Caco-2 (cell line): ENCODE results near the gene PADI2. TPM values are rescaled to one million over a fixed set of nuclear protein-coding genes. Genes with fewer than 3 reads are reported as not detected.

Source experiments
- BruUV-seq: library from RNA; stranded (reverse); fragments of 400-500 nt; replicated peaks from 2 replicates; lab custom pipeline; 2021; lab: Mats Ljungman, UMichigan
- CTCF ChIA-PET: fragments of 300-600 bp; sonication (Branson Sonifier 250); formaldehyde crosslinking; loops from one replicate; lab custom pipeline; 2022; ENCODE audit warnings: antibody characterized with exemption; lab: Charles Lee
- POLR2A ChIA-PET: fragments of 300-600 bp; sonication (Branson Sonifier 250); formaldehyde crosslinking; loops from one replicate; lab custom pipeline; 2022; ENCODE audit warnings: antibody characterized with exemption; lab: Charles Lee
- DNase-seq, 2 experiments: peaks; one replicate each; pipeline versions ENCODE4 v3.0.0 to v3.0.0-alpha.2; 2020 to 2022
- H3K27me3 ChIP-seq: replicated peaks from 2 replicates; pipeline ENCODE4 v1.6.0; 2011; ENCODE audit warnings: low read length; ENCODE audit not compliant: control insufficient read depth, insufficient read depth
- H3K36me3 ChIP-seq: 2 replicates; pipeline ENCODE4 v1.5.1; 2011; ENCODE audit warnings: low read length; ENCODE audit not compliant: control insufficient read depth, insufficient read depth
- H3K4me1 ChIP-seq: fragments of 250-450 bp; sonication (Bioruptor Pico); 2 replicates; pipeline ENCODE4 v1.5.1; 2020; ENCODE audit warnings: mild to moderate bottlenecking
- H3K4me3 ChIP-seq: 2 replicates; pipeline ENCODE4 v1.5.1; 2011; ENCODE audit warnings: low read depth, mild to moderate bottlenecking, control low read depth, low read length
- H3K9me3 ChIP-seq: fragments of 250-450 bp; sonication (Bioruptor Pico); 2 replicates; pipeline ENCODE4 v1.5.1; 2020; ENCODE audit warnings: mild to moderate bottlenecking, moderate library complexity
- H3K27ac Mint-ChIP-seq: one replicate; pipeline ENCODE4 v1.8.0; 2022; ENCODE audit warnings: mixed read lengths; ENCODE audit not compliant: unreplicated experiment
- H3K27me3 Mint-ChIP-seq: one replicate; pipeline ENCODE4 v1.8.0; 2022; ENCODE audit warnings: mixed read lengths; ENCODE audit not compliant: insufficient read depth, unreplicated experiment
- H3K36me3 Mint-ChIP-seq: one replicate; pipeline ENCODE4 v1.8.0; 2022; ENCODE audit warnings: mild to moderate bottlenecking, mixed read lengths; ENCODE audit not compliant: insufficient read depth, unreplicated experiment
- H3K4me1 Mint-ChIP-seq: one replicate; pipeline ENCODE4 v1.8.0; 2022; ENCODE audit warnings: low read depth, mixed read lengths; ENCODE audit not compliant: unreplicated experiment
- H3K4me3 Mint-ChIP-seq: one replicate; pipeline ENCODE4 v1.8.0; 2022; ENCODE audit warnings: mild to moderate bottlenecking, moderate library complexity, mixed read lengths; ENCODE audit not compliant: unreplicated experiment
- H3K9me3 Mint-ChIP-seq: one replicate; pipeline ENCODE4 v1.8.0; 2022; ENCODE audit warnings: mixed read lengths; ENCODE audit not compliant: unreplicated experiment
- CTCF ChIP-seq, 2 experiments: fragments of 200-600 bp in 1 of 2; IDR thresholded peaks; 1 replicate in 1 of 2; 2 replicates in 1 of 2; pipeline versions ENCODE4 v1.5.1 to v1.8.0; 2011 to 2022; ENCODE audit warnings: antibody characterized with exemption in 1 of 2, control low read depth in 1 of 2, inconsistent platforms in 1 of 2, low read depth in 1 of 2, low read length in 1 of 2, mild to moderate bottlenecking in 1 of 2, moderate library complexity in 1 of 2; ENCODE audit not compliant: insufficient read depth in 1 of 2, severe bottlenecking in 1 of 2, unreplicated experiment in 1 of 2
- intact Hi-C: fragments of 100-400 bp; cut with micrococcal nuclease; formaldehyde crosslinking; loops from one replicate; pipeline ENCODE4 v1.10.0; 2022; ENCODE audit not compliant: unreplicated experiment
- total RNA-seq: library from RNA; stranded (reverse); gene quantifications from 2 replicates; pipeline ENCODE4 v1.2.3, GENCODE V29; 2022

PADI2 gene
- total RNA-seq, 1 experiment from 2014 or later: 0.73 TPM

- H3K4me1 Mint-ChIP-seq: no peaks in the 10 kb centered on the region
- H3K27me3 Mint-ChIP-seq: no peaks in the 10 kb centered on the region
- POLR2A ChIA-PET: no interaction called here
- Histone ChIP-seq H3K4me3 (no peak overlapping the region), H3K9me3 (no peaks in the 10 kb centered on the region), H3K4me1 (0 out of 2 replicates have a peak, but pooled peaks cover 4% of the 10 kb centered on the region), H3K36me3 (peaks cover 4% of the 10 kb centered on the region; the same call in 1 of the 2 replicates), H3K27me3 (no peaks in the 10 kb centered on the region)
- no peaks in the 10 kb centered on the region for H3K9me3 Mint-ChIP-seq
- TF ChIP-seq CTCF (IDR thresholded peaks at IDR 0.05; ENCODE audit: insufficient read depth in 1 of 2, low read depth in 1 of 2, low read length in 1 of 2, severe bottlenecking in 1 of 2, unreplicated experiment in 1 of 2): peak; percentile 41 to 55
- CTCF ChIA-PET: interaction anchor here (0.7 to 2.0 kb wide), 2 partner anchors 92 to 94 kb away, joined by 3 to 5 read pairs; no protein-coding TSS in a partner anchor
- no TSS peak for BruUV-seq
- no peak overlapping the region for H3K27ac Mint-ChIP-seq
- H3K4me3 Mint-ChIP-seq: no peak overlapping the region
- peaks cover 40% of the 10 kb centered on the region for H3K36me3 Mint-ChIP-seq
- intact Hi-C loops: loop anchor here (1.0 kb wide), 1 partner anchor 94 kb away; no protein-coding TSS in a partner anchor
- peak in 1 of 2 experiments; percentile 25 for DNase-seq
These were observed 73.5 kb downstream of the PADI2 start for GRCh38 chr1:17045634-17046333.

GRCh38 chr1:17045150-17045549, 74.1 kb downstream of the PADI2 start:
- BruUV-seq: no TSS peak
- TF ChIP-seq CTCF (IDR thresholded peaks at IDR 0.05; ENCODE audit: insufficient read depth in 1 of 2, low read depth in 1 of 2, low read length in 1 of 2, severe bottlenecking in 1 of 2, unreplicated experiment in 1 of 2): no peak
- Histone ChIP-seq H3K9me3 (no peaks in the 10 kb centered on the region), H3K4me3 (no peak overlapping the region), H3K27me3 (no peaks in the 10 kb centered on the region), H3K4me1 (0 out of 2 replicates have a peak, but pooled peaks cover 4% of the 10 kb centered on the region), H3K36me3 (peaks cover 4% of the 10 kb centered on the region; the same call in 1 of the 2 replicates)
- POLR2A ChIA-PET: no interaction called here
- peaks cover 40% of the 10 kb centered on the region for H3K36me3 Mint-ChIP-seq
- no peak overlapping the region for H3K27ac Mint-ChIP-seq
- H3K9me3 Mint-ChIP-seq: no peaks in the 10 kb centered on the region
- intact Hi-C loops: no loop called here
- no peaks in the 10 kb centered on the region for H3K4me1 Mint-ChIP-seq
- CTCF ChIA-PET: no interaction called here
- no peak overlapping the region for H3K4me3 Mint-ChIP-seq
- no peaks in the 10 kb centered on the region for H3K27me3 Mint-ChIP-seq
- no peak for DNase-seq

DNA sequence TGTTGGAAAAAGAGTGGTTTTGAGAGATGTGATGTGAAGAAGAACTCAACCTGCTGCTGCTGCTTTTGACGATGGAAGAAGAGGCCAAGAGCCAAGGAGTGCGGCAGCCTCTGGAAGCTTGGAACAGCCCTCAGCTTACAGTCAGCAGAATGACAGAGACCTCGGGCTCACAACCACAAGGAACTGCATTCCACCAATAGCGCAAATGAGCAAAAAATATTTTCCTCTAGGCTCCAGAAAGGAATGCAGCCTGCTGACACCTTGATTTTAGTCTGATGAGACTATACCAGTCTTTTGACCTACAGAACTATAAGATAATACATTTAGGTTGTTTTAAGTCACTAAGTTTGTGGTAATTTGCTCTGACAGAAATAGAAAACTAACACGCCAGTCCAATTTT, 75.6 kb downstream of the PADI2 start:
- Mint-ChIP-seq H3K4me1 (no peaks in the 10 kb centered on the region), H3K4me3 (no peak overlapping the region), H3K27me3 (no peaks in the 10 kb centered on the region), H3K36me3 (peaks cover 45% of the 10 kb centered on the region), H3K27ac (no peak overlapping the region), H3K9me3 (no peaks in the 10 kb centered on the region)
- CTCF ChIA-PET: no interaction called here
- POLR2A ChIA-PET: no interaction called here
- H3K27me3 ChIP-seq: no peaks in the 10 kb centered on the region
- H3K9me3 ChIP-seq: no peaks in the 10 kb centered on the region
- H3K4me1 ChIP-seq: 0 out of 2 replicates have a peak, but pooled peaks cover 4% of the 10 kb centered on the region
- H3K4me3 ChIP-seq: no peak overlapping the region
- no peak for TF ChIP-seq CTCF (IDR thresholded peaks at IDR 0.05; ENCODE audit: insufficient read depth in 1 of 2, low read depth in 1 of 2, low read length in 1 of 2, severe bottlenecking in 1 of 2, unreplicated experiment in 1 of 2)
- intact Hi-C loops: no loop called here
- BruUV-seq: no TSS peak
- peaks cover 4% of the 10 kb centered on the region; the same call in 1 of the 2 replicates for H3K36me3 ChIP-seq
- no peak for DNase-seq
